GM10248 (cell line): Measurements from ENCODE around the gene PAPSS2.

ENCODE experiments used
- CTCF ChIA-PET: fragments of 300-600 bp; sonication (Branson Sonifier 250); formaldehyde crosslinking; extraction: SDS; loops from one replicate; lab custom pipeline; 2021; ENCODE audit warnings: antibody characterized with exemption; lab: Yijun Ruan, JAX
- POLR2A ChIA-PET: fragments of 350-650 bp; sonication (Branson Sonifier 250); formaldehyde crosslinking; extraction: SDS; loops from one replicate; lab custom pipeline; 2020; ENCODE audit warnings: antibody characterized with exemption; lab: Yijun Ruan, JAX
- DNase-seq: peaks from one replicate; pipeline ENCODE4 v3.0.0; 2012; ENCODE audit errors: extremely low spot score
- CTCF ChIP-seq: IDR thresholded peaks from 2 replicates; pipeline ENCODE4 v1.5.1; 2012; ENCODE audit warnings: mild to moderate bottlenecking, low read depth; ENCODE audit errors: extremely low read depth, missing control alignments, control extremely low read depth

The PAPSS2 gene

GRCh38 chr10:87626422-87626892 lies 33.2 kb upstream of the PAPSS2 start:
- POLR2A ChIA-PET = no interaction called here
- no peak for DNase-seq
- TF ChIP-seq CTCF = no peak
- CTCF ChIA-PET = interaction anchor here (1.1 to 2.1 kb wide), 5 partner anchors 10 to 108 kb away, joined by 3 to 5 read pairs (median 3); no protein-coding TSS in a partner anchor

GRCh38 chr10:87630171-87630570 lies 29.5 kb upstream of the PAPSS2 start:
- ChIA-PET POLR2A (no interaction called here), CTCF (interaction anchor here (2.0 kb wide), 1 partner anchor 8 kb away, joined by 4 read pairs; no protein-coding TSS in a partner anchor)
- TF ChIP-seq CTCF = no peak
- DNase-seq = no peak

GRCh38 chr10:87632454-87632853 lies 27.2 kb upstream of the PAPSS2 start:
- TF ChIP-seq CTCF = no peak
- POLR2A ChIA-PET = no interaction called here
- CTCF ChIA-PET = interaction anchor here (2.0 kb wide), 1 partner anchor 10 kb away, joined by 4 read pairs; no protein-coding TSS in a partner anchor
- no peak for DNase-seq

- no peak for TF ChIP-seq CTCF
- CTCF ChIA-PET = no interaction called here
- no peak for DNase-seq
- POLR2A ChIA-PET = no interaction called here
Observed at GRCh38 chr10:87634311-87634710, 25.4 kb upstream of the PAPSS2 start.

GRCh38 chr10:87635498-87636312 lies 24.0 kb upstream of the PAPSS2 start:
- ChIA-PET POLR2A (no interaction called here), CTCF (no interaction called here)
- TF ChIP-seq CTCF = no peak
- no peak for DNase-seq

- ChIA-PET POLR2A (no interaction called here), CTCF (no interaction called here)
- TF ChIP-seq CTCF = no peak
- DNase-seq = no peak
Observed at GRCh38 chr10:87636313-87636915, 23.3 kb upstream of the PAPSS2 start.
